GM12801 (cell line): ENCODE measurements around the gene CYRIA.

ENCODE experiments used
- TF ChIP-seq, protein P1 (sequence below): IDR thresholded peaks from one replicate; pipeline ENCODE4 v1.5.1; 2011; ENCODE audit warnings: control low read depth; ENCODE audit not compliant: insufficient read length; ENCODE audit errors: extremely low read depth

CYRIA gene

DNA sequence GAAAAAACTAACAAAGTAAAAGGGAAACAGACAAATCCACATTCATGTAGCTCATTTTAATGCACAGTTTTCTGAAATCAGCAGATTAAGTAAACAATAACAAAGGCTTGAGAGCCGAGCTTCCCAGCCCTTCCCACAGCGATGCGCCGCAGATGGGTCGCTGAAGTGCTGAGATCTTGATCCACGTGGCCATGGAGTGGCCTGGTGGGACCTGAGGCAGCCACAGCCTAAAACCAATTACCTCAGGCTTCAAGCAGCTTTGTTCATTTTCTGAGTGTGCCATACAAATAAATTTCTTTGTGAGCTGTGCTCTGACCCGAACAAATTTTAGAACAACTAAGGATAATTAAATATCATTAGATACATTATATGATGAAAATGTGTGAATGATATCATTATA, 25.6 kb upstream of the CYRIA start:
- TF ChIP-seq, protein P1, sequence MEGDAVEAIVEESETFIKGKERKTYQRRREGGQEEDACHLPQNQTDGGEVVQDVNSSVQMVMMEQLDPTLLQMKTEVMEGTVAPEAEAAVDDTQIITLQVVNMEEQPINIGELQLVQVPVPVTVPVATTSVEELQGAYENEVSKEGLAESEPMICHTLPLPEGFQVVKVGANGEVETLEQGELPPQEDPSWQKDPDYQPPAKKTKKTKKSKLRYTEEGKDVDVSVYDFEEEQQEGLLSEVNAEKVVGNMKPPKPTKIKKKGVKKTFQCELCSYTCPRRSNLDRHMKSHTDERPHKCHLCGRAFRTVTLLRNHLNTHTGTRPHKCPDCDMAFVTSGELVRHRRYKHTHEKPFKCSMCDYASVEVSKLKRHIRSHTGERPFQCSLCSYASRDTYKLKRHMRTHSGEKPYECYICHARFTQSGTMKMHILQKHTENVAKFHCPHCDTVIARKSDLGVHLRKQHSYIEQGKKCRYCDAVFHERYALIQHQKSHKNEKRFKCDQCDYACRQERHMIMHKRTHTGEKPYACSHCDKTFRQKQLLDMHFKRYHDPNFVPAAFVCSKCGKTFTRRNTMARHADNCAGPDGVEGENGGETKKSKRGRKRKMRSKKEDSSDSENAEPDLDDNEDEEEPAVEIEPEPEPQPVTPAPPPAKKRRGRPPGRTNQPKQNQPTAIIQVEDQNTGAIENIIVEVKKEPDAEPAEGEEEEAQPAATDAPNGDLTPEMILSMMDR = no peak

GRCh38 chr2:16687955-16688354, 22.3 kb upstream of the CYRIA start:
- TF ChIP-seq, protein P1 = no peak

DNA sequence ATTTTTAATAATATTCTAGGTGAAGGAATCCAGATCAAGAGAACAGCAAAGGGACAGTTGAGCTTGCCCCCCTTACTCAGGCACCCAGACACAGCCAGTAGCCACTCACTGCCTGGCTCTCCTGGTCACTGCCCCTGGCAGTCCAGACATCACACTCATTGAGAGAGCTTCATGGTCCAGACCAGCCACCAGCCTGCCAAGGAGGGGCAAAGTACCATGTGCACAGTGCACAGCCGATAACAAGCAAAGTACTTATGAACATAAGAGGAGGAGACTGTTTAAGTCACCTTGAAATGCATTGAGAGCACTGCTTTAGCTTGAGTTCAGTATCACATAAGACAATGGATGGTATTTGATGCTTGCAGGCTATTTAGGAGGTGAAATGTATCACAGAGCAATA, 21.6 kb upstream of the CYRIA start:
- TF ChIP-seq, protein P1 = no peak

DNA sequence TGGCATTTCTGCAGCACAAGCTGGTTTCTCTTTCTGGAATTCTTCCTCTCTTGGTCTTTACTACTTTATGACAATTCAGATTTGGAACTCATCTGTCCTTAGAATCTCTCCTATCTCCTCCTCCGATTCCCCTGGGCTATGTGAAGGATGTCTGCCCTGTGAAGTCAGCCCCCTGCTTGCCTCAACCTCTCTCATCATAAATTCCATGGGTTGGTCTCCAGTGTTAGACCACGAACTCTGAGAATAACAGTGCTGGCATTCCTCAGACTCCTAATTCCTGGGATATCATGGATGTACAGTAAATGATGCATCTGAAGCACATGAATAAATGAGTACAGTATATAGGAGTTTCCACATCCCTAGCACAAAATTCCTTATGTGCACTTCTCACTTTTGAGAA, 21.0 kb upstream of the CYRIA start:
- TF ChIP-seq, protein P1 = no peak

GRCh38 chr2:16685340-16685715, 19.7 kb upstream of the CYRIA start:
- TF ChIP-seq, protein P1 = no peak

GRCh38 chr2:16684676-16685339, 19.2 kb upstream of the CYRIA start:
- TF ChIP-seq, protein P1 = no peak

- TF ChIP-seq, protein P1 = no peak
These were observed 17.9 kb upstream of the CYRIA start for GRCh38 chr2:16683576-16683975.
